ENCODE measurements around the gene ASMTL. TPM values are rescaled to one million over a fixed set of nuclear protein-coding genes. Genes with fewer than 3 reads are reported as not detected.

Gene ASMTL
- total and polyA plus RNA-seq, 8 donors, result 11.2 to 25.9 (median 16.3) TPM

DNA sequence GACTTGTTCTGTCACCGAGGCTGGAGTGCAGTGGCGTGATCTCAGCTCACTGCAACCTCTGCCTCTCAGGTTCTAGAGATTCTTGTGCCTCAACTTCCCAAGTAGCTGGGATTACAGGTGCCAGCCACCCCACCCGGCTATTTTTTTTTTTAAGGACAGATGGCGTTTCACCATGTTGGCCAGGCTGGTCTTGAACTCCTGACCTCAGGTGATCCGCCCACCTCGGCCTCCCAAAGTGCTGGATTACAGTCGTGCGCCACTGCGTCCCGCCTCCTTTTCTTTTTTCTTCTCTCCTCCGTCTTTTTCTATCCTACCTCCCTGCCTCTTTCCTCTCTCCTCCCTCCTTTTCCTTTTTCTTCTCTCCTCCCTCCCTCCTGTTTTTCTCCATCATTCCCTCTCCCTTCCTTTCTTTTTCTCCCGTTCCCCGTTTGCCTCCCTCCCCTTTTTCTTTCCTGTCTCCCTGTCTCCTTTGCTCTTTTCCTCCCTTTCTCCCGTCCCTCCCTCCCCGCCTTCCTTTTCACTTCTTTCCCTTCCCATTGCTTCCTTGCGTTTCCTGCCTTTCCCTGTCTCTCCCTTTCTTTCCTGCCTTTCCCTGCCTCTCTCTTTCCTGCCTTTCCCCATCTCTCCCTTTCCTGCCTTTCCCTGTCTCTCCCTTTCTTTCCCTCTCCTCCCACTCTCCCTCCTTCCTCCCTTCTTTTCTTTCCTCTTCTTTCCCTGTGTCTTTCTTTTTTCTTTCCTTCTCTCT, 58.7 kb downstream of the ASMTL start:
- peaks cover 5 to 16% (median 11%) of the 10 kb centered on the region in 3 donors for H3K4me1 ChIP-seq
- intact Hi-C loops (cut with DNase I), result loop anchor here in 1 of 3 donors (10.0 kb wide), 1 partner anchor 51 kb away; no protein-coding TSS in a partner anchor
- H3K4me3 ChIP-seq, result no peak overlapping the region
- H3K27ac ChIP-seq, result no peak overlapping the region
- WGBS, 2 donors, result 74 to 77% methylated on average over 15 to 16 of the region's 16 CpGs
- ATAC-seq, result no peak
- H3K36me3 ChIP-seq, result peaks cover 0 to 13% (median 7%) of the 10 kb centered on the region in 3 donors
- no peak for FAIRE-seq
- no peaks in the 10 kb centered on the region for H3K9me3 ChIP-seq
- TF ChIP-seq CTCF (IDR thresholded peaks at IDR 0.05), result no peak
- peak in 3 of 6 donors; percentile 5 to 24 (median 9) for DNase-seq
- H3K27me3 ChIP-seq, result no peaks in the 10 kb centered on the region

- peaks cover 5 to 16% (median 11%) of the 10 kb centered on the region in 3 donors for H3K4me1 ChIP-seq
- FAIRE-seq (no peak), ATAC-seq (peak; percentile 58 to 71 (median 66)), DNase-seq (peak in 5 of 6 donors; percentile 72 to 88 (median 79))
- H3K9me3 ChIP-seq, result no peaks in the 10 kb centered on the region
- H3K27me3 ChIP-seq, result no peaks in the 10 kb centered on the region
- intact Hi-C loops (cut with DNase I), result loop anchor here in 1 of 3 donors (10.0 kb wide), 1 partner anchor 52 kb away; no protein-coding TSS in a partner anchor
- 0 to 2% methylated on average over 27 to 69 of the region's 76 CpGs for WGBS, 2 donors
- no peak for TF ChIP-seq CTCF (IDR thresholded peaks at IDR 0.05)
- H3K4me3 ChIP-seq, result peak overlapping the region; percentile 86 to 99 (median 91)
- peak overlapping the region; percentile 92 to 97 (median 94) for H3K27ac ChIP-seq
- H3K36me3 ChIP-seq, result peaks cover 0 to 28% (median 18%) of the 10 kb centered on the region in 3 donors
Measured at GRCh38 chrX:1392376-1393068, 60.2 kb downstream of the ASMTL start.

DNA sequence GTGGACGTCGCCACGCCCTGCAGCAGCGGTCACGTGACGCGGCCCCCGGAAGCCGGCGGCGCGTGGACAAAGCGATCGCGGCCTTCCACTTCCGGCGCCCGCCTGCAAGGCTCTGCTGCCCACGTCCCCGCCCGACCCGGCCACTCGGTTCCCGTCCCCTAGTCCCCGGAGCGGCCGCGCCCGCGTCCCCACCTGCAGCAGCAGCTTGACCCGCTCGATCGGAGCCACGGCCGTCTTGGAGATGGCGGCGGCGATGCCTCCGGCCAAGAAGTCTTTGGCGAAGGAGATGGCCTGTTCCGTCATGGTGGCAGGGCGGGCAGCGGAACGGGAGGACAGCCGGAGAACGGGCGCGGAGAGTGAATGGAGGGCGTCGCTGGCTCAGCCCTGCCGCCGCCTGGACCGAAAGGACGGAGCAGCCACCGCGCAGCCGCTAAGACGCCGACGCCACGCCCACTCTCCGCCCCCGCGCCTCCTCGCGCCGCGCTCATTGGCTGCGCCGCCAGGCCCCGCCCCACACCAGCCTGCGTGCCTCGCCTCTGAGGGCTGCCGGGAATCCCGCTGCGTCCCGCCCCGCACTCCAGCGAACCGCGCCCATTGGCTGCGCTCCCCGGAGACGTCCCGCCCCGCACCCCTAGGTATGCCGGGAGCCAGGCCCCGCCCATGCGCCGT, 60.9 kb downstream of the ASMTL start, which contains the start of gene SLC25A6:
Gene SLC25A6, minus strand, starts transcription at position 407 of the 669 bp plus-strand sequence. Its CDS starts 104 bp downstream, at position 303.
- FAIRE-seq, result no peak
- Histone ChIP-seq H3K9me3 (no peaks in the 10 kb centered on the region), H3K4me3 (peak within 1 kb of the TSS; percentile 86 to 99 (median 91)), H3K27ac (peak within 1 kb of the TSS; percentile 92 to 97 (median 94)), H3K36me3 (peaks cover 5 to 35% (median 25%) of the 10 kb centered on the region in 3 donors), H3K27me3 (no peaks in the 10 kb centered on the region), H3K4me1 (peaks cover 5 to 16% (median 11%) of the 10 kb centered on the region in 3 donors)
- 0 to 1% methylated on average over 60 to 90 of the region's 90 CpGs for WGBS, 2 donors
- TF ChIP-seq CTCF (IDR thresholded peaks at IDR 0.05), result no peak
- peak; percentile 98 to 100 (median 100) for DNase-seq
- ATAC-seq, result peak; percentile 92 to 96 (median 93)
- intact Hi-C loops (cut with DNase I), result loop anchor here in 1 of 3 donors (10.0 kb wide), 1 partner anchor 53 kb away; no protein-coding TSS in a partner anchor

DNA sequence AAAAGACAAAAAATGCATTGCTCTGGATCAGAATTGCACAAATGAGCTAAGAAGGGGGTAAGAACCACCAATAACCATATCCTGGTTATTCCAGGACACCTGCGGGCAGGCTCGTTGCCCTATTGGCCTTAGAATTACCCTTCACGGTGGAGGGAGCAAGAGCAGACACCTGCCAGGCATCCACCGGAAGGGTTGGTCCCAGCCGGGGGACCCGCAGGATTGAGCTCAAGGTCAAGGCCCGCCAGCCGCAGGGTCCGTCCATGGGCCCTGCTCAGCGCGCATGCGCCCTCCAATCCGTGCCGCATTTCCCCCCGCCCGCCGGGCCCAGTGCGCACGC, 61.4 kb downstream of the ASMTL start:
- peak overlapping the region; percentile 86 to 99 (median 91) for H3K4me3 ChIP-seq
- no peak for FAIRE-seq

More for the DNA sequence above, 61.4 kb downstream of the ASMTL start:
- DNase-seq (peak in 2 of 6 donors; percentile 85 to 93), ATAC-seq (no peak)
- WGBS, 2 donors, result 0% methylated on average over 19 of the region's 19 CpGs
- no peaks in the 10 kb centered on the region for H3K27me3 ChIP-seq
- peak overlapping the region; percentile 92 to 97 (median 94) for H3K27ac ChIP-seq
- H3K4me1 ChIP-seq, result peaks cover 5 to 16% (median 11%) of the 10 kb centered on the region in 3 donors
- peaks cover 5 to 40% (median 30%) of the 10 kb centered on the region in 3 donors for H3K36me3 ChIP-seq
- no peaks in the 10 kb centered on the region for H3K9me3 ChIP-seq
- intact Hi-C loops (cut with DNase I), result loop anchor here in 1 of 3 donors (10.0 kb wide), 1 partner anchor 53 kb away; no protein-coding TSS in a partner anchor
- TF ChIP-seq CTCF (IDR thresholded peaks at IDR 0.05), result no peak
